Calu3 (cell line): ENCODE results near the gene BUD31. TPM values are rescaled to one million over a fixed set of nuclear protein-coding genes. Genes with fewer than 3 reads are reported as not detected.

ENCODE experiments used
- BruUV-seq: library from RNA; stranded (reverse); fragments of 400-500 nt; replicated peaks from 2 replicates; lab custom pipeline; 2021; lab: Mats Ljungman, UMichigan
- CTCF ChIA-PET: fragments of 300-600 bp; sonication (Branson Sonifier 250); formaldehyde crosslinking; loops from one replicate; lab custom pipeline; 2022; ENCODE audit warnings: antibody characterized with exemption; lab: Charles Lee
- DNase-seq: peaks from one replicate; pipeline ENCODE4 v3.0.0; 2022
- H3K27ac Mint-ChIP-seq: one replicate; pipeline ENCODE4 v1.8.0; 2022; ENCODE audit warnings: mixed read lengths; ENCODE audit not compliant: unreplicated experiment
- H3K27me3 Mint-ChIP-seq: one replicate; pipeline ENCODE4 v1.8.0; 2022; ENCODE audit warnings: mixed read lengths; ENCODE audit not compliant: unreplicated experiment
- H3K36me3 Mint-ChIP-seq: one replicate; pipeline ENCODE4 v1.8.0; 2022; ENCODE audit warnings: mild to moderate bottlenecking, moderate library complexity, mixed read lengths; ENCODE audit not compliant: insufficient read depth, unreplicated experiment
- H3K4me1 Mint-ChIP-seq: one replicate; pipeline ENCODE4 v1.8.0; 2022; ENCODE audit warnings: mild to moderate bottlenecking, low read depth, mixed read lengths; ENCODE audit not compliant: unreplicated experiment
- H3K4me3 Mint-ChIP-seq: one replicate; pipeline ENCODE4 v1.8.0; 2022; ENCODE audit warnings: mild to moderate bottlenecking, low read depth, moderate library complexity, mixed read lengths; ENCODE audit not compliant: unreplicated experiment
- H3K9me3 Mint-ChIP-seq: one replicate; pipeline ENCODE4 v1.8.0; 2022; ENCODE audit warnings: low read depth, mixed read lengths; ENCODE audit not compliant: unreplicated experiment
- CTCF ChIP-seq: fragments of 200-600 bp; IDR thresholded peaks from one replicate; pipeline ENCODE4 v1.8.0; 2022; ENCODE audit warnings: antibody characterized with exemption; ENCODE audit not compliant: unreplicated experiment
- intact Hi-C: fragments of 100-400 bp; cut with micrococcal nuclease; formaldehyde crosslinking; loops from one replicate; pipeline ENCODE4 v1.10.0; 2022; ENCODE audit not compliant: unreplicated experiment
- total RNA-seq: library from RNA; stranded (reverse); gene quantifications from 2 replicates; pipeline ENCODE4 v1.2.3, GENCODE V29; 2022

Gene BUD31
- total RNA-seq, 1 experiment from 2014 or later: 82.7 TPM

DNA sequence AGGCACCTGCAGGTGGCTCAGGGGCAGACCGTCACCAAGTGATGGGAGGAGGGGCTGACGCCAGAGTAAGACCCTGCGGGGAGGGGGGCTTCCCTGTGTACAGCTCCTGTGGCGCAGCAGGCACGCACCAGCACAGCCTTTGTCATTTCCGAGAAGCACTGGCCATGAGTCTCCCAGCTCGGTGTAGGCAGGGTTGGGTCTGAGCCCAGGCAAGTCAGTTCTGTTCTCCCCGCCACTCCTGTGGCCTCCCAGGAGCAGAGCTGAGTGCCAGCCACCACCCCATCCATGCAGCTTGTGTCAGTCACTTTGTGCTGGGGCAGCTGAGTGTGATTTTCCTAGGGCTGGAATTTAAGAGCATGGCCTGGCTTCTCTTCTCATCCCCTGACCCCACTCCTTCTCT lies 43.2 kb downstream of the BUD31 start:
- Mint-ChIP-seq H3K27ac (no peak overlapping the region), H3K36me3 (peaks cover 36% of the 10 kb centered on the region), H3K4me3 (no peak overlapping the region), H3K27me3 (no peaks in the 10 kb centered on the region), H3K9me3 (no peaks in the 10 kb centered on the region), H3K4me1 (no peaks in the 10 kb centered on the region)
- DNase-seq: no peak
- TF ChIP-seq CTCF: no peak
- CTCF ChIA-PET: no interaction called here
- BruUV-seq: no TSS peak
- intact Hi-C loops: no loop called here

DNA sequence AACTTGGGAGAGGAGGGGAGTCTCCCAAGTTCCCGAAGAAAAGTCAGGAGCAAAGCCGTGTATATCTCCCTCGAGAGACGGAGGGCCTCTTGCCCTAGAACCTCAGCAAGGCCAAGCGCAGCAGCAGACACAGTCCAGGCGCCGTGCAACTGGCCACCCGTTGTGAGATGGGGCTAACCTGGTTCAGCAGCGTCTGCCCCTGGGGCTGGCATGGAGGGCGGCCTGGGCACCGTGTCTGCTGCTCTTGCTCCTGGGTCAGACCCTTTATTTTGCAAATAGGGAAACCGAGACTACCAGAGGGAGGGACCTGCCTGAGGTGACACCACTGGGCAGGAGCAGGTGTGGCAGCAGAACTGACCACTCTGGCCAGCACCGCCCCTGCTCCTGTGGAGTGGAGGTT lies 43.8 kb downstream of the BUD31 start:
- intact Hi-C loops: no loop called here
- no peaks in the 10 kb centered on the region for H3K9me3 Mint-ChIP-seq
- TF ChIP-seq CTCF: no peak
- CTCF ChIA-PET: no interaction called here
- H3K27ac Mint-ChIP-seq: no peak overlapping the region
- peaks cover 34% of the 10 kb centered on the region for H3K36me3 Mint-ChIP-seq
- DNase-seq: no peak
- BruUV-seq: no TSS peak
- H3K4me1 Mint-ChIP-seq: no peaks in the 10 kb centered on the region
- H3K4me3 Mint-ChIP-seq: no peak overlapping the region
- H3K27me3 Mint-ChIP-seq: no peaks in the 10 kb centered on the region

DNA sequence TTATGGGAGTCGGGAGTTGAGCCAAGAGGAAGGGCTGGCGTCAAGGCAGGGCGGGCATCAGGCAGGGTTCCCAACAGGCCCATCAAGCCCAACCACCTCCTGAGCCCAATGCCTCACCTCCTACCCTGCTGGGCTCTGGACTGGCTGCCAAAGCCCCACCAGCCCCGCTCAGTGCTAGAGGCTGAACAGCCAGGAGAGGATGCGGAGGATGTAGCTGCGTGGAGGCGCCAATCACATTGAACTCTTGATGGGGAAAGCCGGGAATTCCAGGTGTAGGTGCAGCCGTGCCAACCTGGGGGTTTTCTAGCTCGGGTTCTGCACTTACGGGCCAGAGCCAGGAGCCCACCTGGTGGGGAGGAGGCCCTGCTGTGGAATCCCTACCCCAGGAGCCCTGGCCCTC lies 44.3 kb downstream of the BUD31 start:
- Mint-ChIP-seq H3K27me3 (no peaks in the 10 kb centered on the region), H3K36me3 (peaks cover 32% of the 10 kb centered on the region), H3K27ac (no peak overlapping the region), H3K4me3 (no peak overlapping the region), H3K4me1 (no peaks in the 10 kb centered on the region), H3K9me3 (no peaks in the 10 kb centered on the region)
- TF ChIP-seq CTCF: no peak
- DNase-seq: no peak
- CTCF ChIA-PET: no interaction called here
- intact Hi-C loops: no loop called here
- BruUV-seq: no TSS peak

DNA sequence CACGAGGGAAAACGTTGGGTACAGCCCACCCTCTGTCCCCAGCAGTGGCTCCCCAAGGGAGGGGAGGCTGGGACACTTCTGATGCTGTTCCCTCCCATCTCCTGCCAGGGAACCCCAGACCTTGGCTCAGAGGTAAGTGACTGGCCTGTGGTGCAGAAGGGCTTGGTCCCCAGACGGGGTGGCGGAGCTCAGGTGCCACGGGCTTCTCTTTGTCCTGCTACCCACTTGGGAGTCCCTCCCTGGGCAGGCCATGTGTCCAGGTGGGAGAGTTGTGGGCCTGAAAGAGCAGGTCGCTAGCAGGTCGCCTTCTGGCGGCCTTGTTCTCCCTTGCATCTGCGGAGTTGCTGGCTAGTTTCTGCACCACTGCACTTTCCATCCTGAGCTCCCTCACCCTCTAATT lies 47.1 kb downstream of the BUD31 start:
- CTCF ChIA-PET: no interaction called here
- H3K27ac Mint-ChIP-seq: no peak overlapping the region

More for the DNA sequence above, 47.1 kb downstream of the BUD31 start:
- H3K4me3 Mint-ChIP-seq: no peak overlapping the region
- H3K4me1 Mint-ChIP-seq: no peaks in the 10 kb centered on the region
- no peaks in the 10 kb centered on the region for H3K9me3 Mint-ChIP-seq
- DNase-seq: no peak
- H3K36me3 Mint-ChIP-seq: peaks cover 36% of the 10 kb centered on the region
- TF ChIP-seq CTCF: no peak
- no peaks in the 10 kb centered on the region for H3K27me3 Mint-ChIP-seq
- intact Hi-C loops: no loop called here
- no TSS peak for BruUV-seq
